ENCODE measurements around the gene HELZ. TPM values are rescaled to one million over a fixed set of nuclear protein-coding genes. Genes with fewer than 3 reads are reported as not detected.

Gene HELZ
- total RNA-seq, 2 donors from 2014 or later: 51.4 to 74.7 TPM

DNA sequence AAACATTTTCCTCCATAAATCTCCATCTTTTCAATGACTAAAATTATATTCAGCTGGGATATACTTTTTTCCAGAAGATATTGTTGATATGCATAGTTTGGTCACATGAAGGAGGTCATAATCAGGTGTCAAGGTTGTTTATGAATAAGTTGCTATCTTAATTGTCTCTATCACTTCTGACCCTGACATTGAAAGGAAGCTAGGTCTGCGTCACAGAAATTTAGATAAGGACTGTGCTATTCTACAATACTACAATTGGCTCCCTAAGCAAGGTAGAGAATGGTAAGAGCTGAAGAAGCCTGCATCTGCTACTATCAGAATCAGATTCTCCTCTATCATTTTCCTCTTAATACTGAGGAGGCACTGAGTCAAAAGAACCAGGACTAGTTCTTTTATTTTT is 133.2 kb downstream of the HELZ start:
- peaks cover 13% of the 10 kb centered on the region for H3K9me3 ChIP-seq (ENCODE audit: control insufficient read depth, low read length)
- Mint-ChIP-seq H3K9me3 (peaks cover 10% of the 10 kb centered on the region), H3K4me3 (no peak overlapping the region), H3K27me3 (ENCODE audit: insufficient read depth) (no peaks in the 10 kb centered on the region), H3K36me3 (ENCODE audit: low read depth) (peaks cover 67% of the 10 kb centered on the region), H3K4me1 (peaks cover 2% of the 10 kb centered on the region), H3K27ac (no peak overlapping the region)
- H3K9ac ChIP-seq (ENCODE audit: extremely low read depth, low read length, poor library complexity, severe bottlenecking): no peak overlapping the region
- DNase-seq: no peak
- H3K4me3 ChIP-seq (ENCODE audit: low read length): no peak overlapping the region
- no peaks in the 10 kb centered on the region for H3K27me3 ChIP-seq (ENCODE audit: control insufficient read depth, insufficient read depth, low read length, poor library complexity, severe bottlenecking)
- no peaks in the 10 kb centered on the region for H3K4me1 ChIP-seq (ENCODE audit: control insufficient read depth, insufficient read depth, low read length)
- WGBS, 2 experiments (ENCODE audit: insufficient coverage in 1 of 2, insufficient read length in 1 of 2): 80% methylated on average over 1 of the region's 1 CpG; no CpG with 5 or more reads in 1 of the 2 experiments
- TF ChIP-seq, protein P1, sequence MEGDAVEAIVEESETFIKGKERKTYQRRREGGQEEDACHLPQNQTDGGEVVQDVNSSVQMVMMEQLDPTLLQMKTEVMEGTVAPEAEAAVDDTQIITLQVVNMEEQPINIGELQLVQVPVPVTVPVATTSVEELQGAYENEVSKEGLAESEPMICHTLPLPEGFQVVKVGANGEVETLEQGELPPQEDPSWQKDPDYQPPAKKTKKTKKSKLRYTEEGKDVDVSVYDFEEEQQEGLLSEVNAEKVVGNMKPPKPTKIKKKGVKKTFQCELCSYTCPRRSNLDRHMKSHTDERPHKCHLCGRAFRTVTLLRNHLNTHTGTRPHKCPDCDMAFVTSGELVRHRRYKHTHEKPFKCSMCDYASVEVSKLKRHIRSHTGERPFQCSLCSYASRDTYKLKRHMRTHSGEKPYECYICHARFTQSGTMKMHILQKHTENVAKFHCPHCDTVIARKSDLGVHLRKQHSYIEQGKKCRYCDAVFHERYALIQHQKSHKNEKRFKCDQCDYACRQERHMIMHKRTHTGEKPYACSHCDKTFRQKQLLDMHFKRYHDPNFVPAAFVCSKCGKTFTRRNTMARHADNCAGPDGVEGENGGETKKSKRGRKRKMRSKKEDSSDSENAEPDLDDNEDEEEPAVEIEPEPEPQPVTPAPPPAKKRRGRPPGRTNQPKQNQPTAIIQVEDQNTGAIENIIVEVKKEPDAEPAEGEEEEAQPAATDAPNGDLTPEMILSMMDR (conservative IDR thresholded peaks at IDR 0.05): no peak
- peaks cover 89% of the 10 kb centered on the region for H3K36me3 ChIP-seq (ENCODE audit: control insufficient read depth, insufficient read depth, low read length)
- no peak overlapping the region for H3K27ac ChIP-seq (ENCODE audit: low read depth, low read length)

DNA sequence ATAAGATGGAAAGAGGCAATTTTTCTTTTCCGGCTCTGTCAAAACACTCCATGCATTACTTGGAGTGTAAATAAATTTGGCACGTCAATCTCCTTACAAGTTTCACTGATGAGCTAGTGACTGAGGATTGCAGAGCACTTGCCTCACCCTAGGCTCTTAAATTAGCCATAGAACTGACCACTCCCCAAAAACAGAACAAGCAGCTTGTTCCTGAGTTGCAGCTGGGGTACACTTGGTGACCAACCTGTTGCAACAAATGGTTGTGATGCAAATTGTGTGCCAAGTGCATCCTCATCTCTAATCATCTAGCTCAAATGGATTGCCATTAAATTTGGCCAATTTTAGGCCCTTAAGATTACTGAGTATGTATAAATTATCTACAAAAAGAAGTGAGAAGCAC is 133.7 kb downstream of the HELZ start:
- peaks cover 8% of the 10 kb centered on the region for H3K9me3 ChIP-seq (ENCODE audit: control insufficient read depth, low read length)
- Mint-ChIP-seq H3K27me3 (ENCODE audit: insufficient read depth) (no peaks in the 10 kb centered on the region), H3K27ac (no peak overlapping the region), H3K4me3 (no peak overlapping the region), H3K4me1 (peaks cover 2% of the 10 kb centered on the region), H3K9me3 (peaks cover 5% of the 10 kb centered on the region), H3K36me3 (ENCODE audit: low read depth) (peaks cover 67% of the 10 kb centered on the region)
- H3K4me3 ChIP-seq (ENCODE audit: low read length): no peak overlapping the region
- no peak overlapping the region for H3K9ac ChIP-seq (ENCODE audit: extremely low read depth, low read length, poor library complexity, severe bottlenecking)
- no peaks in the 10 kb centered on the region for H3K27me3 ChIP-seq (ENCODE audit: control insufficient read depth, insufficient read depth, low read length, poor library complexity, severe bottlenecking)
- no peak for DNase-seq
- 92% methylated on average over 2 of the region's 2 CpGs for WGBS, 2 experiments (ENCODE audit: insufficient coverage in 1 of 2, insufficient read length in 1 of 2)
- no peaks in the 10 kb centered on the region for H3K4me1 ChIP-seq (ENCODE audit: control insufficient read depth, insufficient read depth, low read length)
- no peak overlapping the region for H3K27ac ChIP-seq (ENCODE audit: low read depth, low read length)
- H3K36me3 ChIP-seq (ENCODE audit: control insufficient read depth, insufficient read depth, low read length): peaks cover 88% of the 10 kb centered on the region
- TF ChIP-seq, protein P1 (conservative IDR thresholded peaks at IDR 0.05): no peak

DNA sequence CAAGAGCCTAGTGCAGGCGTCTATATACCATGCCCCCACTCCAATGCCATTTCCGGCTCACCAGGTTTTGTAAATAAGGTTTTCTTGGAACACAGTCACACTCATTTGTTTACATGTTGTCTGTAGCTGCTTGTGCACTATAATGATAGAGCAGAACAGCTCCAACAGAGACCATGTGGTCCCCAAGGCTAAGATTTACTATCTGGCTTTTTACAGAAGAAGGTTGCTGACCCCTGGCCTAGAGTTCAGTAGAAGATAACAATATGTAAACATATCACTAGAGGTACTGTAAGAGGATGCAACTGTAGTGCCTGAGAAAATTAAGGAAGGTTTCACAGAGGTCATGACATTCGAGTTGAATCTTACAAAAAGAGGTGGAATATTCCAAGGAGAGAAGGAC is 134.4 kb downstream of the HELZ start:
- H3K4me3 ChIP-seq (ENCODE audit: low read length): no peak overlapping the region
- TF ChIP-seq, protein P1 (conservative IDR thresholded peaks at IDR 0.05): no peak
- Mint-ChIP-seq H3K27ac (no peak overlapping the region), H3K4me1 (peaks cover 2% of the 10 kb centered on the region), H3K9me3 (no peaks in the 10 kb centered on the region), H3K27me3 (ENCODE audit: insufficient read depth) (no peaks in the 10 kb centered on the region), H3K4me3 (no peak overlapping the region), H3K36me3 (ENCODE audit: low read depth) (peaks cover 65% of the 10 kb centered on the region)
- H3K27me3 ChIP-seq (ENCODE audit: control insufficient read depth, insufficient read depth, low read length, poor library complexity, severe bottlenecking): no peaks in the 10 kb centered on the region
- H3K9ac ChIP-seq (ENCODE audit: extremely low read depth, low read length, poor library complexity, severe bottlenecking): no peak overlapping the region
- H3K36me3 ChIP-seq (ENCODE audit: control insufficient read depth, insufficient read depth, low read length): peaks cover 88% of the 10 kb centered on the region
- WGBS, 2 experiments (ENCODE audit: insufficient coverage in 1 of 2, insufficient read length in 1 of 2): 93 to 100% methylated on average over 3 of the region's 3 CpGs
- no peaks in the 10 kb centered on the region for H3K4me1 ChIP-seq (ENCODE audit: control insufficient read depth, insufficient read depth, low read length)
- peaks cover 3% of the 10 kb centered on the region for H3K9me3 ChIP-seq (ENCODE audit: control insufficient read depth, low read length)
- no peak overlapping the region for H3K27ac ChIP-seq (ENCODE audit: low read depth, low read length)
- no peak for DNase-seq

Data from endodermal cell (in vitro differentiated cells).